ENCODE measurements around the gene LRP8. TPM values are rescaled to one million over a fixed set of nuclear protein-coding genes. Genes with fewer than 3 reads are reported as not detected.

Gene LRP8
- total RNA-seq, 1 experiment from 2014 or later = 69.5 TPM

- peaks cover 77% of the 10 kb centered on the region for H3K36me3 Mint-ChIP-seq
- no peak overlapping the region for H3K27ac Mint-ChIP-seq
- ChIA-PET POLR2A (no interaction called here), CTCF (interaction anchor here (0.6 to 0.9 kb wide), 2 partner anchors 11 to 218 kb away, joined by 3 read pairs; no protein-coding TSS in a partner anchor)
- no peaks in the 10 kb centered on the region for H3K27me3 Mint-ChIP-seq (ENCODE audit: low read depth)
- no peaks in the 10 kb centered on the region for H3K4me1 Mint-ChIP-seq
- DNase-seq (ENCODE audit: low spot score) (no peak), ATAC-seq (no peak)
- no peaks in the 10 kb centered on the region for H3K9me3 Mint-ChIP-seq
- no peak overlapping the region for H3K4me3 Mint-ChIP-seq
- TF ChIP-seq USF1 (CRISPR knock-in tag; IDR thresholded peaks at IDR 0.05) (no peak), ZNF263 (CRISPR knock-in tag; IDR thresholded peaks at IDR 0.05; ENCODE audit: low read depth) (no peak), KAT7 (CRISPR knock-in tag; IDR thresholded peaks at IDR 0.05; ENCODE audit: borderline replicate concordance) (no peak), TEAD1 (CRISPR knock-in tag; IDR thresholded peaks at IDR 0.05) (no peak), ZNF423 (CRISPR knock-in tag; IDR thresholded peaks at IDR 0.05) (no peak), ELF4 (CRISPR knock-in tag; IDR thresholded peaks at IDR 0.05; ENCODE audit: low read depth) (no peak), GRHL2 (CRISPR knock-in tag; IDR thresholded peaks at IDR 0.05; ENCODE audit: insufficient replicate concordance, severe bottlenecking) (no peak), ZSCAN18 (CRISPR knock-in tag; IDR thresholded peaks at IDR 0.05) (no peak), ZBTB21 (CRISPR knock-in tag; IDR thresholded peaks at IDR 0.05; ENCODE audit: borderline replicate concordance) (no peak), TEAD4 (CRISPR knock-in tag; IDR thresholded peaks at IDR 0.05) (no peak), NFATC4 (CRISPR knock-in tag; IDR thresholded peaks at IDR 0.05) (no peak), SMAD4 (CRISPR knock-in tag; IDR thresholded peaks at IDR 0.05) (no peak), STAT6 (CRISPR knock-in tag; conservative IDR thresholded peaks at IDR 0.05; ENCODE audit: low read depth) (no peak)
Measured at GRCh38 chr1:53267761-53268160, 60.1 kb downstream of the LRP8 start.

GRCh38 chr1:53266038-53266437 lies 61.8 kb downstream of the LRP8 start:
- peak; percentile 84 for ATAC-seq
- Mint-ChIP-seq H3K4me1 (no peaks in the 10 kb centered on the region), H3K9me3 (no peaks in the 10 kb centered on the region), H3K4me3 (no peak overlapping the region), H3K27me3 (ENCODE audit: low read depth) (no peaks in the 10 kb centered on the region), H3K36me3 (peaks cover 81% of the 10 kb centered on the region), H3K27ac (no peak overlapping the region)
- TF ChIP-seq IRF2 (CRISPR knock-in tag; IDR thresholded peaks at IDR 0.05; ENCODE audit: borderline replicate concordance, low read depth) = no peak
- no peak for DNase-seq (ENCODE audit: low spot score)
- CTCF ChIA-PET = interaction anchor here (0.8 to 1.5 kb wide), 4 partner anchors 12 to 127 kb away, joined by 3 to 11 read pairs (median 4); no protein-coding TSS in a partner anchor
- POLR2A ChIA-PET = interaction anchor here (1.1 kb wide), 1 partner anchor 51 kb away, joined by 3 read pairs; no protein-coding TSS in a partner anchor

- Mint-ChIP-seq H3K27me3 (ENCODE audit: low read depth) (no peaks in the 10 kb centered on the region), H3K27ac (no peak overlapping the region), H3K4me1 (no peaks in the 10 kb centered on the region), H3K36me3 (peaks cover 81% of the 10 kb centered on the region), H3K4me3 (no peak overlapping the region), H3K9me3 (no peaks in the 10 kb centered on the region)
- TF ChIP-seq TCF7 (CRISPR knock-in tag; IDR thresholded peaks at IDR 0.05; ENCODE audit: low read depth) (no peak), AR (CRISPR knock-in tag; IDR thresholded peaks at IDR 0.05) (no peak), NR2C2 (CRISPR knock-in tag; IDR thresholded peaks at IDR 0.05) (no peak), ZNF396 (CRISPR knock-in tag; IDR thresholded peaks at IDR 0.05; ENCODE audit: borderline replicate concordance) (no peak), TEAD1 (CRISPR knock-in tag; IDR thresholded peaks at IDR 0.05) (no peak), FOXP1 (CRISPR knock-in tag; IDR thresholded peaks at IDR 0.05; ENCODE audit: borderline replicate concordance) (no peak)
- POLR2A ChIA-PET = interaction anchor here (1.1 kb wide), 1 partner anchor 51 kb away, joined by 3 read pairs; no protein-coding TSS in a partner anchor
- no peak for DNase-seq (ENCODE audit: low spot score)
- no peak for ATAC-seq
- CTCF ChIA-PET = interaction anchor here (1.1 to 1.5 kb wide), 3 partner anchors 13 to 128 kb away, joined by 3 to 11 read pairs (median 5); no protein-coding TSS in a partner anchor
Measured at GRCh38 chr1:53265581-53265980, 62.3 kb downstream of the LRP8 start.
